Stimulated activated CD4-positive, alpha-beta T cell treated with anti-CD3 and anti-CD28 coated beads, Interleukin-1b, Interleukin-23, amount 100 ng/mL, for 1 hour (primary cell): Measurements from ENCODE around the gene GRM4.

ENCODE experiments used
- DNase-seq, 2 donors: peaks; one replicate each; pipeline ENCODE4 v3.0.0-alpha.2; 2020; ENCODE audit warnings: low read depth in 2 of 2

The GRM4 gene

GRCh38 chr6:33995309-33996119 lies 150.4 kb downstream of the GRM4 start:
- DNase-seq: no peak

GRCh38 chr6:33994472-33995308 lies 151.2 kb downstream of the GRM4 start:
- no peak for DNase-seq

- no peak for DNase-seq
These were observed 152.0 kb downstream of the GRM4 start for GRCh38 chr6:33993653-33994471.

- no peak for DNase-seq
These were observed 152.8 kb downstream of the GRM4 start for GRCh38 chr6:33993091-33993490.

GRCh38 chr6:33992191-33992590 lies 153.7 kb downstream of the GRM4 start:
- no peak for DNase-seq

GRCh38 chr6:33991610-33992009 lies 154.3 kb downstream of the GRM4 start:
- no peak for DNase-seq

- no peak for DNase-seq
These were observed 155.8 kb downstream of the GRM4 start for GRCh38 chr6:33990061-33990541.

- no peak for DNase-seq
These were observed 156.7 kb downstream of the GRM4 start for GRCh38 chr6:33989016-33989854.

GRCh38 chr6:33988121-33989015 lies 157.5 kb downstream of the GRM4 start:
- no peak for DNase-seq

GRCh38 chr6:33987531-33988021 lies 158.3 kb downstream of the GRM4 start:
- DNase-seq: no peak

GRCh38 chr6:33985947-33986346 lies 159.9 kb downstream of the GRM4 start:
- DNase-seq: no peak

GRCh38 chr6:33985313-33985751 lies 160.6 kb downstream of the GRM4 start:
- DNase-seq: no peak

GRCh38 chr6:33984466-33985312 lies 161.2 kb downstream of the GRM4 start:
- DNase-seq: no peak

- no peak for DNase-seq
These were observed 162.0 kb downstream of the GRM4 start for GRCh38 chr6:33983721-33984465.

- no peak for DNase-seq
These were observed 162.7 kb downstream of the GRM4 start for GRCh38 chr6:33983109-33983716.

GRCh38 chr6:33981861-33982260 lies 164.0 kb downstream of the GRM4 start:
- no peak for DNase-seq

GRCh38 chr6:33981421-33981820 lies 164.5 kb downstream of the GRM4 start:
- DNase-seq: no peak
